SK-N-SH (cell line): ENCODE measurements around the gene SH3PXD2A. TPM values are rescaled to one million over a fixed set of nuclear protein-coding genes. Genes with fewer than 3 reads are reported as not detected.

Source experiments
- CTCF ChIA-PET: fragments of 300-600, 350-600 bp; formaldehyde crosslinking; extraction: SDS; loops from one replicate; lab custom pipeline; 2021; lab: Yijun Ruan, JAX
- POLR2A ChIA-PET: fragments of 350-600 bp; sonication (Branson Sonifier 250); formaldehyde crosslinking; extraction: SDS; loops from one replicate; lab custom pipeline; 2020; ENCODE audit warnings: antibody characterized with exemption, inconsistent platforms; lab: Yijun Ruan, JAX
- DNase-seq: peaks from one replicate; pipeline ENCODE4 v3.0.0; 2012
- H2AFZ ChIP-seq: fragments of 200-600 bp; sonication (generic); 2 replicates; pipeline ENCODE4 v1.8.1; 2016; ENCODE audit warnings: antibody characterized with exemption, mild to moderate bottlenecking, low read depth
- H3F3A ChIP-seq: fragments of 200-600 bp; sonication (generic); replicated peaks from 2 replicates; pipeline ENCODE3; 2016; ENCODE audit warnings: antibody characterized with exemption, mild to moderate bottlenecking; ENCODE audit not compliant: insufficient read depth
- H3K27ac ChIP-seq, 2 experiments: fragments of 200-500 bp in 1 of 2; fragments of 200-600 bp in 1 of 2; sonication (Bioruptor generic) in 1 of 2; sonication (generic), shearing (Covaris generic) in 1 of 2; 2 replicates each; pipeline versions ENCODE4 v1.5.1 to v1.6.1; 2014 to 2016; ENCODE audit warnings: low read depth in 2 of 2, inconsistent platforms in 1 of 2, low read length in 1 of 2, mild to moderate bottlenecking in 1 of 2, mixed read lengths in 1 of 2
- H3K27me3 ChIP-seq: fragments of 200-600 bp; sonication (generic), shearing (Covaris generic); 2 replicates; pipeline ENCODE4 v1.6.1; 2016; ENCODE audit warnings: mixed run types; ENCODE audit not compliant: insufficient read depth
- H3K36me3 ChIP-seq, 2 experiments: fragments of 200-500 bp in 1 of 2; fragments of 200-600 bp in 1 of 2; sonication (Bioruptor generic) in 1 of 2; sonication (generic) in 1 of 2; replicated peaks in 1 of 2; 2 replicates each; pipeline versions ENCODE3 to v1.5.1; 2014 to 2016; ENCODE audit warnings: low read length in 1 of 2, mild to moderate bottlenecking in 1 of 2; ENCODE audit not compliant: insufficient read depth in 2 of 2, control insufficient read depth in 1 of 2
- H3K4me1 ChIP-seq, 2 experiments: fragments of 200-500 bp in 1 of 2; fragments of 200-600 bp in 1 of 2; sonication (Bioruptor generic) in 1 of 2; sonication (generic), shearing (Covaris generic) in 1 of 2; 2 replicates each; pipeline versions ENCODE4 v1.5.1 to v1.6.1; 2014 to 2016; ENCODE audit warnings: low read depth in 1 of 2, low read length in 1 of 2, mixed run types in 1 of 2; ENCODE audit not compliant: insufficient read depth in 2 of 2, control insufficient read depth in 1 of 2
- H3K4me2 ChIP-seq: fragments of 200-600 bp; sonication (generic), shearing (Covaris generic); 2 replicates; pipeline ENCODE4 v1.6.1; 2017; ENCODE audit warnings: mixed run types
- H3K4me3 ChIP-seq, 2 experiments: fragments of 200-500 bp in 1 of 2; fragments of 200-600 bp in 1 of 2; sonication (Bioruptor generic) in 1 of 2; sonication (generic), shearing (Covaris generic) in 1 of 2; 2 replicates each; pipeline versions ENCODE4 v1.5.1 to v1.8.1; 2014 to 2016; ENCODE audit warnings: low read depth in 2 of 2, inconsistent platforms in 1 of 2, low read length in 1 of 2, mild to moderate bottlenecking in 1 of 2, mixed read lengths in 1 of 2, moderate library complexity in 1 of 2
- H3K79me2 ChIP-seq: fragments of 200-600 bp; sonication (generic); 2 replicates; pipeline ENCODE4 v1.8.1; 2017; ENCODE audit warnings: mild to moderate bottlenecking; ENCODE audit not compliant: insufficient read depth
- H3K9ac ChIP-seq: fragments of 200-600 bp; sonication (generic); 2 replicates; pipeline ENCODE4 v1.6.1; 2017; ENCODE audit warnings: mixed run types
- H3K9me2 ChIP-seq: fragments of 200-600 bp; sonication (generic); 2 replicates; pipeline ENCODE4 v1.6.1; 2017; ENCODE audit warnings: mixed run types
- H3K9me3 ChIP-seq: fragments of 200-600 bp; sonication (generic); 2 replicates; pipeline ENCODE4 v1.6.1; 2017; ENCODE audit warnings: mixed run types, mild to moderate bottlenecking, moderate library complexity
- H4K20me1 ChIP-seq: fragments of 200-600 bp; sonication (generic); 2 replicates; pipeline ENCODE4 v1.6.1; 2017; ENCODE audit warnings: mild to moderate bottlenecking, mixed run types; ENCODE audit not compliant: insufficient read depth
- ELF1 ChIP-seq: IDR thresholded peaks from 2 replicates; pipeline ENCODE4 v1.4.0; 2012
- FOSL2 ChIP-seq: IDR thresholded peaks from 2 replicates; pipeline ENCODE4 v1.4.0; 2012; ENCODE audit warnings: low read depth, mild to moderate bottlenecking, moderate library complexity, borderline replicate concordance
- FOXM1 ChIP-seq: IDR thresholded peaks from 2 replicates; pipeline ENCODE4 v1.4.0; 2012; ENCODE audit warnings: low read depth, mild to moderate bottlenecking
- GABPA ChIP-seq: IDR thresholded peaks from 2 replicates; pipeline ENCODE4 v1.4.0; 2012; ENCODE audit warnings: low read depth, mild to moderate bottlenecking
- IRF3 ChIP-seq: fragments of 150-350 bp; IDR thresholded peaks from 2 replicates; pipeline ENCODE4 v1.6.1; 2016; ENCODE audit warnings: mild to moderate bottlenecking, low read depth, low read length
- JUND ChIP-seq: IDR thresholded peaks from 2 replicates; pipeline ENCODE4 v1.4.0; 2012
- MEF2A ChIP-seq: IDR thresholded peaks from 2 replicates; pipeline ENCODE4 v1.4.0; 2012; ENCODE audit warnings: low read depth, borderline replicate concordance
- POLR2AphosphoS5 ChIP-seq: IDR thresholded peaks from 2 replicates; pipeline ENCODE4 v1.6.1; 2012; ENCODE audit warnings: low read depth, low read length
- RAD21 ChIP-seq: IDR thresholded peaks from 2 replicates; pipeline ENCODE4 v1.6.1; 2012; ENCODE audit warnings: mild to moderate bottlenecking, low read length
- RXRA ChIP-seq: IDR thresholded peaks from 2 replicates; pipeline ENCODE4 v1.4.0; 2012; ENCODE audit warnings: low read depth, mild to moderate bottlenecking, borderline replicate concordance
- SMC3 ChIP-seq: IDR thresholded peaks from 2 replicates; pipeline ENCODE4 v1.6.1; 2012; ENCODE audit warnings: low read depth, low read length, improper control_type of control experiment
- TEAD4 ChIP-seq: IDR thresholded peaks from 2 replicates; pipeline ENCODE4 v1.4.0; 2012; ENCODE audit warnings: mild to moderate bottlenecking, borderline replicate concordance; ENCODE audit not compliant: insufficient read depth
- USF1 ChIP-seq: IDR thresholded peaks from 2 replicates; pipeline ENCODE4 v1.4.0; 2012; ENCODE audit warnings: low read depth, borderline replicate concordance
- WGBS: methylation state at CpG from one replicate; pipeline ENCODE4 v1.1.6; 2017; ENCODE audit warnings: low lambda C conversion rate; 5-methylcytosine and 5-hydroxymethylcytosine counted together
- polyA plus RNA-seq, 3 experiments: library from polyadenylated mRNA; depleted of rRNA; stranded (reverse); fragments of >200 nt; gene quantifications; 2 replicates each; pipeline ENCODE4 v1.2.3, GENCODE V29; 2012

SH3PXD2A gene
- polyA plus RNA-seq, 1 of the 3 experiments (the other 2 are of a cell fraction) = 2.5 TPM

GRCh38 chr10:103616705-103617601, 238.4 kb downstream of the SH3PXD2A start:
- Histone ChIP-seq H2AFZ (no peak overlapping the region), H3K36me3 (peaks cover 0 to 9% of the 10 kb centered on the region in 2 experiments), H3K27me3 (no peaks in the 10 kb centered on the region), H3K9me3 (no peaks in the 10 kb centered on the region), H3K79me2 (no peaks in the 10 kb centered on the region), H3K9ac (no peak overlapping the region), H3K4me3 (no peak overlapping the region), H3K4me2 (no peak overlapping the region), H4K20me1 (no peaks in the 10 kb centered on the region), H3F3A (no peaks in the 10 kb centered on the region), H3K4me1 (peaks cover 6 to 83% of the 10 kb centered on the region in 2 experiments; a peak in 3 of 4 replicates), H3K27ac (peak overlapping the region in 1 of 2 experiments; percentile 99; a peak in 2 of 4 replicates), H3K9me2 (no peaks in the 10 kb centered on the region)
- POLR2A ChIA-PET = no interaction called here
- no peak for TF ChIP-seq IRF3
- TF ChIP-seq SMC3 = no peak
- no peak for TF ChIP-seq JUND
- no peak for TF ChIP-seq TEAD4
- TF ChIP-seq USF1 = no peak
- TF ChIP-seq POLR2AphosphoS5 = no peak
- TF ChIP-seq RXRA = no peak
- TF ChIP-seq FOXM1 = no peak
- TF ChIP-seq RAD21 = no peak
- TF ChIP-seq MEF2A = no peak
- no peak for DNase-seq
- CTCF ChIA-PET = interaction anchor here (4.0 to 4.4 kb wide), 2 partner anchors 11 to 69 kb away, joined by 24 to 26 read pairs; no protein-coding TSS in a partner anchor
- WGBS = 91% methylated on average over 12 of the region's 20 CpGs

GRCh38 chr10:103614306-103615158, 240.8 kb downstream of the SH3PXD2A start:
- CTCF ChIA-PET = interaction anchor here (0.9 to 7.9 kb wide), 8 partner anchors 10 to 270 kb away, joined by 3 to 59 read pairs (median 6); no protein-coding TSS in a partner anchor
- H3K27ac ChIP-seq = peak overlapping the region in 1 of 2 experiments; percentile 72; a peak in 2 of 4 replicates
- POLR2A ChIA-PET = interaction anchor here (0.6 to 1.4 kb wide), 2 partner anchors 17 to 64 kb away, joined by 3 to 5 read pairs; no protein-coding TSS in a partner anchor

More at GRCh38 chr10:103614306-103615158, 240.8 kb downstream of the SH3PXD2A start:
- Histone ChIP-seq H4K20me1 (no peaks in the 10 kb centered on the region), H3K9me3 (no peaks in the 10 kb centered on the region), H3K4me3 (no peak overlapping the region), H3K9ac (no peak overlapping the region), H3K4me2 (no peak overlapping the region), H2AFZ (no peak overlapping the region), H3F3A (no peaks in the 10 kb centered on the region), H3K79me2 (no peaks in the 10 kb centered on the region), H3K36me3 (peaks cover 0 to 9% of the 10 kb centered on the region in 2 experiments), H3K9me2 (no peaks in the 10 kb centered on the region), H3K27me3 (no peaks in the 10 kb centered on the region)
- WGBS = 95% methylated on average over 14 of the region's 14 CpGs
- TF ChIP-seq FOSL2 (no peak), ELF1 (no peak), GABPA (no peak)
- TF ChIP-seq, all 33 proteins: peak for 0
- DNase-seq = no peak
- H3K4me1 ChIP-seq = peaks cover 6 to 80% of the 10 kb centered on the region in 2 experiments; a peak in 3 of 4 replicates
